Subcutaneous adipose tissue (tissue), 4 donors: Measurements from ENCODE around the gene FYN. TPM values are rescaled to one million over a fixed set of nuclear protein-coding genes. Genes with fewer than 3 reads are reported as not detected.

Experiments used
- CTCF ChIP-seq: fragments of 450-650 bp; IDR thresholded peaks from one replicate; pipeline ENCODE4 v1.5.1; 2016; ENCODE audit warnings: low read depth, mild to moderate bottlenecking, control low read depth, antibody characterized with exemption, moderate library complexity
- total RNA-seq, 4 donors: library from RNA; depleted of rRNA; stranded (reverse); fragments of >200 nt; gene quantifications; one replicate each; pipeline ENCODE4 v1.1.0, GENCODE V29; 2016

FYN gene
- total RNA-seq, 4 donors from 2014 or later, result 185 to 279 (median 252) TPM

- TF ChIP-seq CTCF, result no peak
These were observed 69.9 kb downstream of the FYN start for GRCh38 chr6:111803371-111803770.

GRCh38 chr6:111802720-111803330 is 70.4 kb downstream of the FYN start:
- TF ChIP-seq CTCF, result no peak

- TF ChIP-seq CTCF, result no peak
These were observed 71.2 kb downstream of the FYN start for GRCh38 chr6:111802015-111802414.

- TF ChIP-seq CTCF, result no peak
These were observed 72.4 kb downstream of the FYN start for GRCh38 chr6:111800821-111801220.

- TF ChIP-seq CTCF, result no peak
These were observed 72.9 kb downstream of the FYN start for GRCh38 chr6:111800259-111800765.

- no peak for TF ChIP-seq CTCF
These were observed 73.5 kb downstream of the FYN start for GRCh38 chr6:111799576-111800258.

GRCh38 chr6:111798281-111798725 is 74.9 kb downstream of the FYN start:
- TF ChIP-seq CTCF, result no peak
